Neuronal stem cell (in vitro differentiated cells): Measurements from ENCODE around the gene HP1BP3.

Experiments
- DNase-seq: peaks from one replicate; pipeline ENCODE4 v3.0.0-alpha.2; 2013; ENCODE audit warnings: low spot score
- H2AFZ ChIP-seq: one replicate; pipeline ENCODE4 v1.6.1; 2013; ENCODE audit warnings: mild to moderate bottlenecking, low read length, inconsistent platforms
- H2AK5ac ChIP-seq: 2 replicates; pipeline ENCODE4 v1.6.1; 2013; ENCODE audit warnings: low read depth, mild to moderate bottlenecking, inconsistent platforms, low read length, moderate library complexity, mixed read lengths
- H2BK120ac ChIP-seq: 2 replicates; pipeline ENCODE4 v1.6.1; 2013; ENCODE audit warnings: low read depth, mild to moderate bottlenecking, inconsistent platforms, low read length, moderate library complexity, mixed read lengths
- H2BK12ac ChIP-seq: one replicate; pipeline ENCODE4 v1.6.1; 2013; ENCODE audit warnings: low read length, inconsistent platforms
- H2BK15ac ChIP-seq: 2 replicates; pipeline ENCODE4 v1.6.1; 2013; ENCODE audit warnings: mild to moderate bottlenecking, low read length, inconsistent platforms, mixed read lengths
- H2BK5ac ChIP-seq: one replicate; pipeline ENCODE4 v1.6.1; 2013; ENCODE audit warnings: inconsistent platforms, mild to moderate bottlenecking, low read length, moderate library complexity
- H3K14ac ChIP-seq: one replicate; pipeline ENCODE4 v1.6.1; 2013; ENCODE audit warnings: low read length, inconsistent platforms
- H3K18ac ChIP-seq: 2 replicates; pipeline ENCODE4 v1.6.1; 2013; ENCODE audit warnings: low read length, inconsistent platforms
- H3K23ac ChIP-seq: 2 replicates; pipeline ENCODE4 v1.6.1; 2013; ENCODE audit warnings: low read depth, mild to moderate bottlenecking, mixed read lengths, low read length, inconsistent platforms; ENCODE audit not compliant: poor library complexity
- H3K27ac ChIP-seq: replicated peaks from 3 replicates; pipeline ENCODE4 v1.5.1; 2013; ENCODE audit warnings: low read length, inconsistent platforms
- H3K27me3 ChIP-seq, 3 experiments: 2 replicates each; pipeline ENCODE4 v1.6.1; 2013; ENCODE audit warnings: low read length in 3 of 3, mild to moderate bottlenecking in 2 of 3, inconsistent platforms in 1 of 3, low read depth in 1 of 3, mixed read lengths in 1 of 3, moderate library complexity in 1 of 3; ENCODE audit not compliant: control insufficient read depth in 3 of 3, insufficient read depth in 3 of 3
- H3K36me3 ChIP-seq, 2 donors: replicated peaks in 1 of 2; 2 replicates each; pipeline ENCODE4 v1.6.1; 2013; ENCODE audit warnings: low read length in 2 of 2; ENCODE audit not compliant: control insufficient read depth in 2 of 2, insufficient read depth in 2 of 2
- H3K4ac ChIP-seq: 2 replicates; pipeline ENCODE4 v1.6.1; 2013; ENCODE audit warnings: inconsistent platforms, mild to moderate bottlenecking, low read length, moderate library complexity
- H3K4me1 ChIP-seq, 2 donors: 1 replicate in 1 of 2; 2 replicates in 1 of 2; pipeline ENCODE4 v1.6.1; 2013; ENCODE audit warnings: low read length in 2 of 2, low read depth in 1 of 2; ENCODE audit not compliant: control insufficient read depth in 2 of 2, insufficient read depth in 1 of 2
- H3K4me2 ChIP-seq: one replicate; pipeline ENCODE4 v1.6.1; 2013; ENCODE audit warnings: mild to moderate bottlenecking, low read length, inconsistent platforms; ENCODE audit not compliant: insufficient read depth, poor library complexity, severe bottlenecking
- H3K4me3 ChIP-seq, 2 donors: 2 replicates each; pipeline ENCODE4 v1.5.1; 2013; ENCODE audit warnings: low read length in 2 of 2, mild to moderate bottlenecking in 2 of 2, inconsistent platforms in 1 of 2, moderate library complexity in 1 of 2
- H3K79me1 ChIP-seq: one replicate; pipeline ENCODE4 v1.6.1; 2013; ENCODE audit warnings: low read depth, mild to moderate bottlenecking, inconsistent platforms, low read length, moderate library complexity
- H3K9ac ChIP-seq: one replicate; pipeline ENCODE4 v1.6.1; 2013; ENCODE audit warnings: mild to moderate bottlenecking, low read depth, low read length, inconsistent platforms; ENCODE audit not compliant: poor library complexity
- H3K9me3 ChIP-seq, 2 donors: replicated peaks in 1 of 2; 2 replicates each; pipeline versions ENCODE3 to v1.6.1; 2013; ENCODE audit warnings: low read length in 2 of 2, mild to moderate bottlenecking in 2 of 2, inconsistent platforms in 1 of 2, low read depth in 1 of 2, mixed read lengths in 1 of 2, moderate library complexity in 1 of 2; ENCODE audit not compliant: control insufficient read depth in 2 of 2, insufficient read depth in 1 of 2
- H4K8ac ChIP-seq: one replicate; pipeline ENCODE4 v1.6.1; 2013; ENCODE audit warnings: low read depth, mild to moderate bottlenecking, inconsistent platforms, low read length, moderate library complexity
- H4K91ac ChIP-seq: one replicate; pipeline ENCODE4 v1.6.1; 2013; ENCODE audit warnings: low read length, low read depth, mild to moderate bottlenecking, inconsistent platforms; ENCODE audit not compliant: poor library complexity
- WGBS, 2 donors: extraction: QIAGEN DNeasy Blood & Tissue Kit; methylation state at CpG; one replicate each; pipeline ENCODE4 v1.1.7; 2013; ENCODE audit warnings: missing lambda C conversion rate in 2 of 2, mixed read lengths in 1 of 2; ENCODE audit not compliant: insufficient read length in 2 of 2, insufficient replicate concordance in 1 of 2; ENCODE audit errors: extremely low coverage in 2 of 2; 5-methylcytosine and 5-hydroxymethylcytosine counted together

Gene HP1BP3

GRCh38 chr1:20830378-20830777 lies 43.3 kb upstream of the HP1BP3 start:
- Histone ChIP-seq H2BK15ac (no peak overlapping the region), H2AK5ac (no peak overlapping the region), H3K79me1 (no peaks in the 10 kb centered on the region), H3K27me3 (no peaks in the 10 kb centered on the region), H3K9me3 (peaks cover 0 to 6% of the 10 kb centered on the region in 2 donors), H3K23ac (no peak overlapping the region), H2BK120ac (no peak overlapping the region), H3K4me2 (no peak overlapping the region), H3K4me1 (no peaks in the 10 kb centered on the region), H2BK12ac (no peak overlapping the region), H4K91ac (no peak overlapping the region), H3K36me3 (peaks cover 6 to 52% of the 10 kb centered on the region in 2 donors), H2AFZ (no peak overlapping the region), H3K27ac (no peak overlapping the region), H4K8ac (no peak overlapping the region), H3K9ac (no peak overlapping the region), H3K4me3 (no peak overlapping the region), H3K14ac (no peak overlapping the region), H2BK5ac (no peak overlapping the region), H3K4ac (no peak overlapping the region), H3K18ac (no peak overlapping the region)
- no CpG with 5 or more reads among the region's 2 CpGs for WGBS, 2 donors
- no peak for DNase-seq

- Histone ChIP-seq H3K4me2 (no peak overlapping the region), H3K4ac (no peak overlapping the region), H3K23ac (no peak overlapping the region), H3K9me3 (peaks cover 0 to 6% of the 10 kb centered on the region in 2 donors), H3K79me1 (no peaks in the 10 kb centered on the region), H2BK5ac (no peak overlapping the region), H4K8ac (no peak overlapping the region), H3K9ac (no peak overlapping the region), H2BK120ac (no peak overlapping the region), H4K91ac (no peak overlapping the region), H2BK12ac (no peak overlapping the region), H3K14ac (no peak overlapping the region), H3K36me3 (peaks cover 6 to 57% of the 10 kb centered on the region in 2 donors), H3K18ac (no peak overlapping the region), H3K4me3 (no peak overlapping the region), H3K27ac (no peak overlapping the region), H2AK5ac (no peak overlapping the region), H2AFZ (no peak overlapping the region), H3K27me3 (no peaks in the 10 kb centered on the region), H3K4me1 (no peaks in the 10 kb centered on the region), H2BK15ac (no peak overlapping the region)
- no peak for DNase-seq
- WGBS, 2 donors, result no CpG with 5 or more reads among the region's 1 CpG
These were observed 42.8 kb upstream of the HP1BP3 start for GRCh38 chr1:20829946-20830345.

GRCh38 chr1:20829531-20829930 lies 42.4 kb upstream of the HP1BP3 start:
- Histone ChIP-seq H2BK12ac (no peak overlapping the region), H3K4me1 (no peaks in the 10 kb centered on the region), H4K8ac (no peak overlapping the region), H2BK5ac (no peak overlapping the region), H2AFZ (no peak overlapping the region), H2AK5ac (no peak overlapping the region), H3K9ac (no peak overlapping the region), H3K27ac (no peak overlapping the region), H3K9me3 (peaks cover 0 to 6% of the 10 kb centered on the region in 2 donors), H2BK120ac (no peak overlapping the region), H3K36me3 (peaks cover 6 to 58% of the 10 kb centered on the region in 2 donors), H3K4me2 (no peak overlapping the region), H3K23ac (no peak overlapping the region), H3K4me3 (no peak overlapping the region), H4K91ac (no peak overlapping the region), H3K79me1 (no peaks in the 10 kb centered on the region), H3K18ac (no peak overlapping the region), H3K4ac (no peak overlapping the region), H3K14ac (no peak overlapping the region), H2BK15ac (no peak overlapping the region), H3K27me3 (no peaks in the 10 kb centered on the region)
- DNase-seq, result no peak
- WGBS, 2 donors, result no CpG with 5 or more reads among the region's 1 CpG

- H3K9ac ChIP-seq, result no peak overlapping the region
- H4K8ac ChIP-seq, result no peak overlapping the region
- H2BK120ac ChIP-seq, result no peak overlapping the region
- H3K18ac ChIP-seq, result no peak overlapping the region
- no peak overlapping the region for H2AK5ac ChIP-seq
- H3K9me3 ChIP-seq, result no peaks in the 10 kb centered on the region
- no peak for DNase-seq
- no peak overlapping the region for H3K4ac ChIP-seq
- H3K23ac ChIP-seq, result no peak overlapping the region
- H3K79me1 ChIP-seq, result no peaks in the 10 kb centered on the region
- H3K14ac ChIP-seq, result no peak overlapping the region
- peaks cover 11 to 77% of the 10 kb centered on the region in 2 donors for H3K36me3 ChIP-seq
- H2BK15ac ChIP-seq, result no peak overlapping the region
- H3K4me2 ChIP-seq, result no peak overlapping the region
- H3K4me1 ChIP-seq, result no peaks in the 10 kb centered on the region
- H2AFZ ChIP-seq, result no peak overlapping the region
- H3K4me3 ChIP-seq, result no peak overlapping the region
- H3K27ac ChIP-seq, result no peak overlapping the region
- no peak overlapping the region for H4K91ac ChIP-seq
- H2BK5ac ChIP-seq, result no peak overlapping the region
- H2BK12ac ChIP-seq, result no peak overlapping the region
- no peaks in the 10 kb centered on the region for H3K27me3 ChIP-seq
These were observed 36.7 kb upstream of the HP1BP3 start for GRCh38 chr1:20823845-20824244.
